K562 (cell line): ENCODE results near the gene NR1H2. TPM values are rescaled to one million over a fixed set of nuclear protein-coding genes. Genes with fewer than 3 reads are reported as not detected.

ENCODE experiments used
- ATAC-seq: fragments of 200-7000 bp; cut with Tn5 transposase; 3 replicates; pipeline ENCODE4 v1.9.1; 2020; ENCODE audit warnings: moderate library complexity
- BruUV-seq: library from RNA; stranded (reverse); fragments of 400-500 nt; replicated peaks from 2 replicates; lab custom pipeline; 2021; lab: Mats Ljungman, UMichigan
- CTCF ChIA-PET: fragments of 300-600 bp; formaldehyde crosslinking; extraction: SDS; loops from one replicate; lab custom pipeline; 2021; ENCODE audit warnings: low intra/inter-chr PET ratio; lab: Yijun Ruan, JAX
- POLR2A ChIA-PET: fragments of 300-600, 350-650 bp; sonication (Branson Sonifier 250); formaldehyde crosslinking; extraction: SDS; loops from one replicate; lab custom pipeline; 2021; ENCODE audit warnings: antibody characterized with exemption, inconsistent platforms; lab: Yijun Ruan, JAX
- DNase-seq, 4 experiments: peaks; one replicate each; pipeline versions ENCODE4 v3.0.0 to v3.0.0-alpha.2; 2011 to 2018; ENCODE audit warnings: low spot score in 3 of 4, mixed read lengths in 3 of 4; ENCODE audit errors: extremely low read depth in 1 of 4
- FAIRE-seq: peaks from 2 replicates; lab custom pipeline; 2011; peaks lifted over from hg19 to GRCh38; lab: Jason Lieb, UNC
- H2AFZ ChIP-seq: 2 replicates; pipeline ENCODE4 v1.6.0; 2011; ENCODE audit warnings: low read depth, low read length, control low read depth, inconsistent platforms
- H3K27ac ChIP-seq: fragments of 200-600 bp; 3 replicates; pipeline ENCODE4 v1.8.0; 2011; ENCODE audit warnings: low read depth, mild to moderate bottlenecking, control low read depth, inconsistent platforms, low read length, moderate library complexity, mixed read lengths; ENCODE audit errors: extremely low read depth
- H3K27me3 ChIP-seq, 2 experiments: fragments of 300-600 bp in 1 of 2; 2 replicates in 1 of 2; 3 replicates in 1 of 2; pipeline versions ENCODE4 v1.6.0 to v1.8.0; 2011; ENCODE audit warnings: inconsistent platforms in 2 of 2, low read length in 2 of 2, mild to moderate bottlenecking in 1 of 2, mixed read lengths in 1 of 2, moderate library complexity in 1 of 2; ENCODE audit not compliant: control insufficient read depth in 2 of 2, insufficient read depth in 2 of 2
- H3K36me3 ChIP-seq: fragments of 300-600 bp; 3 replicates; pipeline ENCODE4 v1.8.0; 2011; ENCODE audit warnings: mild to moderate bottlenecking, low read length, inconsistent platforms; ENCODE audit not compliant: control insufficient read depth, insufficient read depth
- H3K4me1 ChIP-seq, 2 experiments: fragments of 200-600 bp in 1 of 2; replicated peaks in 1 of 2; 2 replicates in 1 of 2; 3 replicates in 1 of 2; pipeline versions ENCODE4 v1.5.1 to v1.8.0; 2011; ENCODE audit warnings: inconsistent platforms in 2 of 2, low read length in 2 of 2, mild to moderate bottlenecking in 1 of 2, mixed read lengths in 1 of 2, moderate library complexity in 1 of 2; ENCODE audit not compliant: control insufficient read depth in 2 of 2, insufficient read depth in 2 of 2
- H3K4me2 ChIP-seq: 2 replicates; pipeline ENCODE4 v1.6.1; 2011; ENCODE audit warnings: low read length, control low read depth, inconsistent platforms, mixed read lengths; ENCODE audit not compliant: insufficient read depth
- H3K4me3 ChIP-seq: fragments of 200-600 bp; sonication (generic), shearing (Covaris generic); 2 replicates; pipeline ENCODE4 v1.5.1; 2016; ENCODE audit warnings: control low read depth, inconsistent platforms
- H3K79me2 ChIP-seq: fragments of 200-600 bp; 3 replicates; pipeline ENCODE4 v1.8.0; 2011; ENCODE audit warnings: low read length, inconsistent platforms; ENCODE audit not compliant: control insufficient read depth, insufficient read depth
- H3K9ac ChIP-seq, 2 experiments: 2 replicates each; pipeline versions ENCODE4 v1.6.0 to v1.6.1; 2011; ENCODE audit warnings: low read depth in 2 of 2, low read length in 2 of 2, control low read depth in 1 of 2, inconsistent platforms in 1 of 2, mild to moderate bottlenecking in 1 of 2, mixed read lengths in 1 of 2; ENCODE audit not compliant: insufficient read depth in 1 of 2
- H3K9me1 ChIP-seq: one replicate; pipeline ENCODE4 v1.6.0; 2011; ENCODE audit warnings: inconsistent platforms, mild to moderate bottlenecking, low read length, moderate library complexity; ENCODE audit not compliant: control insufficient read depth, insufficient read depth
- H3K9me3 ChIP-seq: replicated peaks from 2 replicates; pipeline ENCODE4 v1.5.1; 2011; ENCODE audit warnings: low read depth, low read length, inconsistent platforms; ENCODE audit not compliant: control insufficient read depth, insufficient read depth
- H4K20me1 ChIP-seq: replicated peaks from 2 replicates; pipeline ENCODE4 v1.6.1; 2011; ENCODE audit warnings: low read length, inconsistent platforms, mixed read lengths; ENCODE audit not compliant: control insufficient read depth, insufficient read depth
- GABPB1 ChIP-seq: sonication (generic); formaldehyde crosslinking; IDR thresholded peaks from 2 replicates; pipeline ENCODE4 v1.8.0; 2022; ENCODE audit warnings: mild to moderate bottlenecking, missing genetic modification reagents
- IRF2 ChIP-seq: sonication (generic); formaldehyde crosslinking; IDR thresholded peaks from 2 replicates; pipeline ENCODE4 v1.8.1; 2022; ENCODE audit warnings: mild to moderate bottlenecking, missing genetic modification reagents
- JUND ChIP-seq, 2 experiments: IDR thresholded peaks; 2 replicates in 1 of 2; 3 replicates in 1 of 2; pipeline ENCODE4 v1.6.1; 2011; ENCODE audit warnings: borderline replicate concordance in 2 of 2, low read depth in 2 of 2, low read length in 2 of 2, improper control_type of control experiment in 1 of 2, missing biosample characterization in 1 of 2, missing genetic modification characterization in 1 of 2, missing genetic modification reagents in 1 of 2
- RBM25 ChIP-seq: fragments of 200-400 bp; formaldehyde crosslinking; IDR thresholded peaks from 2 replicates; pipeline ENCODE4 v1.6.1; 2018; ENCODE audit warnings: low read length, low read depth, moderate library complexity; ENCODE audit not compliant: severe bottlenecking
- SRSF7 ChIP-seq: fragments of 200-400 bp; formaldehyde crosslinking; optimal IDR thresholded peaks from 2 replicates; pipeline ENCODE3; 2017; ENCODE audit warnings: mild to moderate bottlenecking, low read depth, low read length
- TAF1 ChIP-seq: IDR thresholded peaks from 2 replicates; pipeline ENCODE4 v1.6.1; 2011; ENCODE audit warnings: mild to moderate bottlenecking, low read length, moderate library complexity; ENCODE audit not compliant: insufficient read depth, control insufficient read depth, severe bottlenecking; ENCODE audit errors: extremely low read depth
- ZBTB40 ChIP-seq, 2 experiments: fragments of 450-650 bp in 1 of 2; sonication (generic) in 1 of 2; formaldehyde crosslinking in 1 of 2; IDR thresholded peaks; 2 replicates each; pipeline versions ENCODE4 v1.7.1 to v1.9.0; 2016 to 2022; ENCODE audit warnings: inconsistent platforms in 1 of 2, mild to moderate bottlenecking in 1 of 2, missing genetic modification reagents in 1 of 2
- ZNF644 ChIP-seq: fragments of 200-800 bp; sonication (Bioruptor generic); IDR thresholded peaks from 2 replicates; pipeline ENCODE4 v1.6.1; 2016; ENCODE audit warnings: low read depth, missing genetic modification characterization, missing compliant biosample characterization
- WGBS: fragments of 100-300 bp; shearing (Covaris generic); methylation state at CpG from one replicate; pipeline ENCODE4 v1.1.6; 2016; ENCODE audit warnings: low coverage, mixed read lengths; ENCODE audit not compliant: insufficient coverage; ENCODE audit errors: missing lambda C conversion rate; 5-methylcytosine and 5-hydroxymethylcytosine counted together
- in situ Hi-C: fragments of 300-500 bp; cut with MboI; formaldehyde crosslinking; loops from 4 replicates; pipeline ENCODE4 v1.15.0; 2018; ENCODE audit warnings: inconsistent platforms, mixed read lengths
- intact Hi-C: fragments of 100-400 bp; cut with micrococcal nuclease; formaldehyde crosslinking; loops from 2 replicates; pipeline ENCODE4 v1.14.2; 2022
- polyA plus RNA-seq, 8 experiments: library from polyadenylated mRNA; depleted of rRNA in 4 of 8; stranded (reverse) in 5 of 8; unstranded in 3 of 8; fragments of >200 nt; fragmentation: Nextera tagmentation in 2 of 8; fragmentation: Illumina TruSeq in 1 of 8; extraction: Ambion mirVana in 2 of 8; extraction: Trizol in 1 of 8; gene quantifications; 2 replicates each; pipeline versions ENCODE4 v1.2.1 to v1.2.3, GENCODE V29; 2011 to 2014; ENCODE audit warnings: inconsistent platforms in 1 of 8, missing spikeins in 1 of 8
- total RNA-seq, 7 experiments: library from RNA; depleted of rRNA in 6 of 7; stranded (reverse); fragments of >200 nt in 6 of 7; fragmentation: Illumina TruSeq in 2 of 7; extraction: Trizol in 2 of 7; gene quantifications; 2 replicates each; pipeline versions ENCODE4 v1.2.1 to v1.2.3, GENCODE V29; 2011 to 2021; ENCODE audit warnings: low replicate concordance in 1 of 7
- TF ChIP-seq, protein P1 (sequence below): fragments of 250-450 bp; sonication (Bioruptor Pico); IDR thresholded peaks from 2 replicates; pipeline ENCODE4 v1.4.0; 2020; ENCODE audit warnings: mild to moderate bottlenecking, moderate library complexity

Gene NR1H2
- total and polyA plus RNA-seq, 9 of the 15 experiments (the other 6 are each of a cell fraction or from before 2014, with no cell fraction given): 0.11 to 73.8 (median 24.0) TPM

DNA sequence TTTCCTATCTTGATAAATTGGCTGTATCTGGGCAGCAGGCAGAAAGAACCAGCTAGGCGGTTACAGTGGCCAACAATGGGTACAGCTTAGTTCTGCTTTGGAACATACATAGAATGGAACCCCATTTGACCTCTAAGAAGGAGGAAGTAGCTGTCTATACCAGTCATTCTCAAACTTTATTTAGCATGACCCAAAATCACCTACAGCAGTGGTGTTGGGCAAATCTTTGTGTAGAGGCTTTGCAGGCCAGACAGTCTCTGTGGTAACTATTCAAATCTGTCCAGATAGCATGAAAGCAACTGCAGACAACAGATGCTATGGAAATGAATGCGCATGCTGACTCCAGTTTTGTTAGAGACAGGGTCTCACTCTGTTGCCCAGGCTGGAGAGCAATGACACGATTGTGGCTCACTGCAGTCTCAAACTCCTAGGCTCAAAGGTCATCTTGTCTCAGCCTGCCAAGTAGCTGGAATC is 35.1 kb upstream of the NR1H2 start:
- H2AFZ ChIP-seq: no peak overlapping the region
- intact Hi-C loops: no loop called here
- peaks cover 0 to 3% of the 10 kb centered on the region in 2 experiments; a peak in 2 of 5 replicates for H3K4me1 ChIP-seq
- no peaks in the 10 kb centered on the region for H3K9me1 ChIP-seq
- H3K4me2 ChIP-seq: no peak overlapping the region
- H3K9me3 ChIP-seq: no peaks in the 10 kb centered on the region; the same call in 1 of the 2 replicates
- ATAC-seq (no peak), FAIRE-seq (no peak), DNase-seq (no peak)
- 69% methylated on average over 3 of the region's 3 CpGs for WGBS
- ChIA-PET CTCF (no interaction called here), POLR2A (interaction anchor here (1.1 kb wide), 1 partner anchor 17 kb away, joined by 3 read pairs; no protein-coding TSS in a partner anchor)
- no peak overlapping the region for H3K9ac ChIP-seq
- no peak overlapping the region for H3K27ac ChIP-seq
- no peak overlapping the region for H3K4me3 ChIP-seq
- H3K79me2 ChIP-seq: no peaks in the 10 kb centered on the region
- no TSS peak for BruUV-seq
- no peaks in the 10 kb centered on the region for H3K27me3 ChIP-seq
- in situ Hi-C loops: no loop called here
- H3K36me3 ChIP-seq: no peaks in the 10 kb centered on the region; the same call in 2 of the 3 replicates
- no peaks in the 10 kb centered on the region for H4K20me1 ChIP-seq
- TF ChIP-seq RBM25: peak; percentile 7
- TF ChIP-seq, protein P1, sequence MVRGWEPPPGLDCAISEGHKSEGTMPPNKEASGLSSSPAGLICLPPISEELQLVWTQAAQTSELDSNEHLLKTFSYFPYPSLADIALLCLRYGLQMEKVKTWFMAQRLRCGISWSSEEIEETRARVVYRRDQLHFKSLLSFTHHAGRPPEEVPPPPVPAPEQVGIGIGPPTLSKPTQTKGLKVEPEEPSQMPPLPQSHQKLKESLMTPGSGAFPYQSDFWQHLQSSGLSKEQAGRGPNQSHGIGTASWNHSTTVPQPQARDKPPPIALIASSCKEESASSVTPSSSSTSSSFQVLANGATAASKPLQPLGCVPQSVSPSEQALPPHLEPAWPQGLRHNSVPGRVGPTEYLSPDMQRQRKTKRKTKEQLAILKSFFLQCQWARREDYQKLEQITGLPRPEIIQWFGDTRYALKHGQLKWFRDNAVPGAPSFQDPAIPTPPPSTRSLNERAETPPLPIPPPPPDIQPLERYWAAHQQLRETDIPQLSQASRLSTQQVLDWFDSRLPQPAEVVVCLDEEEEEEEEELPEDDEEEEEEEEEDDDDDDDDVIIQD (CRISPR knock-in tag): no peak
- no peak for TF ChIP-seq ZNF644 (tag)
- no peak for TF ChIP-seq TAF1
- no peak for TF ChIP-seq GABPB1 (CRISPR knock-in tag)
- TF ChIP-seq IRF2: no peak
- peak; percentile 67; the same call in 1 of the 2 replicates for TF ChIP-seq ZBTB40 (IDR thresholded peaks at IDR 0.05)
- no peak for TF ChIP-seq ZBTB40 (CRISPR knock-in tag; IDR thresholded peaks at IDR 0.05)
- TF ChIP-seq JUND (IDR thresholded peaks at IDR 0.05; ENCODE audit: borderline replicate concordance, low read depth, low read length): no peak
- no peak for TF ChIP-seq JUND (tag; IDR thresholded peaks at IDR 0.05; ENCODE audit: borderline replicate concordance, low read depth, low read length)
- no peak for TF ChIP-seq SRSF7
